Activated naive CD4-positive, alpha-beta T cell treated with anti-CD3 and anti-CD28 coated beads, Interleukin-2, amount 50 U/mL, for 24 hours (primary cell): ENCODE data around the gene GINS1.

Experiments used
- H3K27ac Mint-ChIP-seq: one replicate; pipeline ENCODE4 v1.8.0; 2021; ENCODE audit warnings: mild to moderate bottlenecking, mixed read lengths
- H3K27me3 Mint-ChIP-seq: one replicate; pipeline ENCODE4 v1.8.0; 2021; ENCODE audit warnings: mixed read lengths
- H3K36me3 Mint-ChIP-seq: one replicate; pipeline ENCODE4 v1.8.0; 2021; ENCODE audit warnings: mixed read lengths
- H3K4me1 Mint-ChIP-seq: one replicate; pipeline ENCODE4 v1.8.0; 2021; ENCODE audit warnings: mixed read lengths
- H3K4me3 Mint-ChIP-seq: one replicate; pipeline ENCODE4 v1.8.0; 2021; ENCODE audit warnings: mild to moderate bottlenecking, mixed read lengths
- H3K9me3 Mint-ChIP-seq: one replicate; pipeline ENCODE4 v1.8.0; 2021; ENCODE audit warnings: mixed read lengths

The GINS1 gene

DNA sequence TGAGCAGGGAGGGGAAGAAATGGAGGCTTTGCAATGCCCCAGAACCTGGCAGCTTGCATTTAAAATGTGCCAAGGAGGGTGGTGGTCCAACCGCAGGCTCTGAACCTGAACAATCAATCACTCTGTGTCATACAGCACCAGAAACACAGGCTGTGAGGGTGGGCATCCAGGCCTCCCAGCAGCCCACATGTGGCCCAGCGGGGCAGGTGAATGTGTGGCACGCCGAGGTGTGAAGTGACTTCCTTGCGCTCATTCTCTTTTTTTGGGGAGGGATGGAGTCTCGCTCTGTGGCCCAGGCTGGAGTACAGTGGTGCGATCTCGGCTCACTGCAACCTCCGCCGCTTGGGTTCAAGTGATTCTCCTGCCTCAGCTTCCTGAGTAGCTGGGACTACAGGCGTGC, 80.5 kb downstream of the GINS1 start:
- Mint-ChIP-seq H3K4me1 (peaks cover 30% of the 10 kb centered on the region), H3K27me3 (no peaks in the 10 kb centered on the region), H3K9me3 (no peaks in the 10 kb centered on the region), H3K27ac (no peak overlapping the region), H3K36me3 (no peaks in the 10 kb centered on the region), H3K4me3 (no peak overlapping the region)

DNA sequence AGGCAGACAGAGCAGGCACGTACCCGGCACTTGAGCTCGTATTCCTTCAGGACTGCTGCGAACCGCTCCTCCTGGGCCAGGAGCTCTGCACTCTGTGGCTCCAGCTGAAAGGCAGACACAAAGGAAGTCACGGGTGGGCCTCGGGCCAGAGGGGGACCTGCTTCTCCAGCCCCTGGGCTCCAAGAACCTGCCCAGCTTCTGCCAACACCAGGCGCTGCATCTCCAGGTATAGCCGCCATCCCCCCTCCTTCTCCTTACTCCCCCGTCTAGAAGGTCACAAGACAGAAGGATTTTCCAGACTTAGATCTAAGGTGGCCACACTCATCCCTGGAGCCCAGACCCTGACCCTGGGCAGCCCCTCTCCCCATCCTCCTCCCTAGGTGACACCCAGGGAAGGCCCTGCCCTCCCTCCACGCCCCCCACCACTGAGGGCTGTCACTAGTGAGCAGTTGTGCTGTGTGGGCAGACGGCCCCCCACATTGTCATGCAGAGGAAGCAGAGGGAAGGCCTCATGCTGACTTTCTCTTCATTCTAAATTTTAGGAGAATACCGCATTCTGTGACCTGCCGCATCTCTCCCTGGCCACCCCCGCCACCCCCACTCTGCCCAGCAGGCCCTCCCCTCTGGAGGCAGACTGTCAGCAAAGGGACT, 81.9 kb downstream of the GINS1 start:
- Mint-ChIP-seq H3K27me3 (no peaks in the 10 kb centered on the region), H3K4me3 (no peak overlapping the region), H3K4me1 (peaks cover 23% of the 10 kb centered on the region), H3K36me3 (no peaks in the 10 kb centered on the region), H3K27ac (no peak overlapping the region), H3K9me3 (no peaks in the 10 kb centered on the region)

DNA sequence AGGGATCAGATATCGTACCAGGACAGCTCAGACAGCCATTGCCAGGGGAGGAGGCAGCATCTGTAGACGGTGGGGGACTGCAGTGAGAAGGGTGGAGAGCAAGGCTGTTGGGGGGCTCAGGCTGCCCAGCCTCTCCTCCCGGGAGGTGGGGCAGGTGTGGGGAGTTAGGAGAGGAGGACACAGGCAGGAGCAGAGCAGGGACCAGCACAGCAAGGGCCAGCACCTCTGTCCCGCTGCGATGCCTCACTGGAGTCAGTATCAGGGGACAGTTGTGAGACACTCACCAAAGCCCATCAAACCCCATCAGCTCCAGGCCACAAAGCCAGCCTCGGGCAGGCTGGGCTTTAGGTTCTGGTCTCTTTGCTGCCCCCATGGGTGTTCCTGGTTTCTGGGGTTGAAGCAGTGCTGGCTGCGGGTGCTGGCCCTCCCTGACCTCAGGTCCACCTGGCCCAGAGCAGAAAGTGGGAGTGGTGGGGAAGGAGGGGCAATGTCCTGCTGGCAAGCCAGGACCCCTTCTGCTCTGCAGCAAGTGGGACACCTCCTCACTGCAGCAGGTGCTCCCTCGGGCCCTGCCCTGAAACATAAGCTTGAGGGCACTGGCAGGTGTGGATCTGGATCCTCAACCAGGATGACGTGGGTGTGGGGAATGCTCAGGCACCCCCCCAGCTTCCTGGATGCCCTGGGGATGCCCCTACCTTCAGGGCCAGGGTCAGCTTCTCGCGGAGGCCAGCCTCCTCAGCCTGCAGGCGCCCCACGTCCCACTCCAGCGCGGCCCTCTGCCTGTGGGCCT, 83.4 kb downstream of the GINS1 start:
- no peaks in the 10 kb centered on the region for H3K27me3 Mint-ChIP-seq
- no peak overlapping the region for H3K4me3 Mint-ChIP-seq
- peaks cover 9% of the 10 kb centered on the region for H3K4me1 Mint-ChIP-seq
- H3K27ac Mint-ChIP-seq, result no peak overlapping the region
- no peaks in the 10 kb centered on the region for H3K9me3 Mint-ChIP-seq
- H3K36me3 Mint-ChIP-seq, result no peaks in the 10 kb centered on the region

DNA sequence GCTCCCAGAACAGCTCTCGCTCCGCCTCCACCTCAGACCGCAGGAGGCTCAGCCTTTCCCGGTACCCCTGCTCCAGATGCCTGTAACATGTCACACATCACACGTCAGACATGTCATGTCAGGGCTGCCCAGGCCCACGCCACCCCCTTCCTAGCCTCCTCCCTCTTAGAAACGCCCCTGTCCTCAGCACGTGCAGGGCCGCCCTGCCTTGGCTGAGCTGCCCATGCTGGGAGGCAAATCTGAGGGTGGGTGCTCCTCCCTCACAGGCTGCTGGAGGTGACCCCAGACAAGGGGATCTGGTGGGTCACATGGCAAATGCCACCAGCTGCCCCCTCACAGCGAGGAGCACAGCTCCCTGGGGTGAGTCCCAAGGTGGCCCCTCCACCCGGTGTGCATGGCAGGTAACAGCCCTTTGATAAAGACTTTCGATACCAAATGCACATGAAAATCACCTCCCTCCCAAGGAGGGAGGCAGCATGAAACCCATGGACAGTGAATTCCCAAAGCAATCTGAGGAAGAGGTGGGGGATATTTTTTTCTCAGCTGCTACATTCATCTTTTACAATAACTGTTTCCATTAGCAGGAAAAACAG, 84.1 kb downstream of the GINS1 start:
- Mint-ChIP-seq H3K36me3 (no peaks in the 10 kb centered on the region), H3K27ac (no peak overlapping the region), H3K27me3 (no peaks in the 10 kb centered on the region), H3K9me3 (no peaks in the 10 kb centered on the region), H3K4me1 (peaks cover 2% of the 10 kb centered on the region), H3K4me3 (no peak overlapping the region)

DNA sequence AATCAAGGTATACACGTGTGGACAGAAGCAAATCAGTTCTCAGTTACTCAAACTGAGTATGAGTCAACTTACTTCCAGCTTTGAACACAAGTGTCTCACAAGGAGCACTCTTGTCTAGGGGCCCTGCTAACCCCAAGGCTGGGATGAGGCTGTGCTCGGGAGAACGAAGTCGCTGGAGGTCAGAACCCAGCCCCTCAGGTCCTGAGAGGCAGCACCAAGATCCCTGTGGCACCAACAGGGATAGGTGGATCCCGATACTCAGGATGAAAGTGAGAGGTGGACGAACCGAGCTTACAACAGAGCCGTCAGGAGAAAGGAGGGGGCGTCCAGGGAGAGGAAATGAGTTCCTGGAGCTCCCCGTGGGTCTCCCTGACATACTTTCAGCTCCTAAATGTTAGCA, 85.7 kb downstream of the GINS1 start:
- Mint-ChIP-seq H3K4me1 (no peaks in the 10 kb centered on the region), H3K27ac (no peak overlapping the region)

DNA sequence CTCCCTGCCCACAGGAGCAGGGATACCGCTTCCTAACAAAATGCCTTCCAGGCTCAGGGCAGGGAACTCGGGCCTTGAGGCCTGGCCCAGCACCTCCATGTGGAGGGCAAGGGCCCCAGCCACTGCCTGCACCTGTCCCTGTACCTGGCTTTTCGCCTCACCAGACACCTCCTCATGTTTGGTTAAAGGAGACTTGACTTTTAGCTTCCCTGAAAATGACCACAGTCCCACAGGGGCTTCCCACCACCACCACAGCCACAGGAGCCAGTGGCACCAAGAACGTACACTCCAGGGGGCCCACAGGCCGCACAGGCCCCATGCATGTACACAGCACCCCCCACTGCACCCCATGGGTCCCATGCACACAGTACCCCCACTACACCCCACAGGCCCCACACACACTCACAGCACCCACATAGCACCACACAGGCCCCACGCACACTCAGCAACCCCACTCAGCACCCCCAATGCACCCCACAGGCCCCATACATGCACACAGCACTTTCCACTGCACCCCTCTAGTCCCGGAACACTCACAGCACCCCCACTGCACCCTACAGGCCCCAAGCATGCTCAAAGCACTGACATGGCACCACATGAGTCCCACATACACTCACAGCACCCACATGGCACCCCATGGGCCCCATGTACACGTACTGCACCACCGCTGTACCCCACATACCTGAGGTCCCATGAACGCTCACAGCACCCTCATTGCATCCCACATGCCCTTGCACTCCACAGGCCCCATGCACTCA, 86.5 kb downstream of the GINS1 start:
- no peaks in the 10 kb centered on the region for H3K4me1 Mint-ChIP-seq
- H3K27me3 Mint-ChIP-seq, result no peaks in the 10 kb centered on the region
- H3K4me3 Mint-ChIP-seq, result no peak overlapping the region
- H3K36me3 Mint-ChIP-seq, result no peaks in the 10 kb centered on the region
- no peaks in the 10 kb centered on the region for H3K9me3 Mint-ChIP-seq
- no peak overlapping the region for H3K27ac Mint-ChIP-seq

More for the DNA sequence above, 85.7 kb downstream of the GINS1 start:
- H3K36me3 Mint-ChIP-seq, result no peaks in the 10 kb centered on the region
- no peaks in the 10 kb centered on the region for H3K27me3 Mint-ChIP-seq
- no peak overlapping the region for H3K4me3 Mint-ChIP-seq
- no peaks in the 10 kb centered on the region for H3K9me3 Mint-ChIP-seq

DNA sequence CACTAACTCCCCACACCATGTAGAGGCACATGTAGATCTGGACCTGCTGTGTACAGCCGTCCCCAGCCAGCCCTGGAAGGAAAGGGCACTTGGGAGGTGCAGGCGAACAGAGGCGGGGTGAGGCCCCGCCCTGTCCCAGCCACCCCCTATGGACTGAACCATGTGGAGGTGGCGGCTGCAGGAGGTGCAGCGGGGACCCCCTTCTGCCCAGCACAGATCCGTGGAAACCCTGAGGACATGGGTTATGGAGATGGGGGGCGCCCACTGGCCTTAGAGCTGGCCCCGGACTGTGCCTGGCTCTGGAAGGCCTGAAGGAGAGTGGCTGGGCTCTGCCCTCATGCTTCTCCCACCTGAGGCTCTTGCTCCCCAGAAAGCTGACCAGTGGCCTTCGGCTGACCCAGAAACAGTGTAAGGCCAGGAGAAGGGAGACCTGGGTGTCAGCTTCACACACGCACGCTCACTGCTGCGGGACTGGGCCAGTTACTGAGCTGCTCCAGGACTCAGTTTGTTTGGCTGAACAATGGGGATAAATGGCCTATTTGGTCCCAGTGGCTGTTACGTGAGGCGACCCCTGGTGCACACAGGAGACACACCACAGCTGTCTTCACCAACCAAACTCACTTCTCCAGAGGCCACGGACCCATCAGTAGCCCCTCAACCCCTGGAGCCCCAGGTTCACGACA, 87.2 kb downstream of the GINS1 start:
- Mint-ChIP-seq H3K27ac (no peak overlapping the region), H3K36me3 (no peaks in the 10 kb centered on the region), H3K4me3 (no peak overlapping the region), H3K27me3 (no peaks in the 10 kb centered on the region), H3K4me1 (no peaks in the 10 kb centered on the region), H3K9me3 (no peaks in the 10 kb centered on the region)

DNA sequence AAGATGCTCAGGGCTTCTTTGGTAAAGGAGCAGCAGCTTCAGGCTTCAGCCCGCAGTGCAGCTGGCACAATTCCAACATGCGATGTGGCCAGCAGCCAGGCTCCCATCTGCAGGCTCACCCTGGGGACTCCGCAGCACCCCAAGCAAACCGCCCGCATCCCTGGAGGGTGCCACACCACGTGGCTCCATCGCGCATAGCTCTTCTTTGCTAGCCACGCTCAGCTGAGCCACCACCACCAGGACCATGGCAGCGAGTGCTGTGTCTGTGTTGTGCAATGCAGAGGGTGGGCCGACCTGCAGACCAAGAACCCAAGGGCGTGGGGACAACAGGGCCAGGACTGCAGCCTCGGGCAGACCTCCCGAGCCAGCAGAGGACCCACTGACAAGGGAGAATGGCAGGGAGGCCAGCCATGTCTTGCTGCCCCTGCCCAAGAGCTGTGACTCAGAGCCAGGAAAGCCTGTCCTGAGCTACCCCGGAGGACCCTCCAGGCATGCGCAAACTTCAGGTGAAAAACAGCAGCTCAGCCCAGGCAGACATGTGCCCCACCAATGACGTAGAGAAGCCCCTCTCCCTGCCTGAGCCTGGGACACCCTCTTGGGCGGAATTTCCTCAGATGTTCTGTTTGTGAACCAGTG, 87.8 kb downstream of the GINS1 start:
- no peak overlapping the region for H3K4me3 Mint-ChIP-seq
- no peaks in the 10 kb centered on the region for H3K9me3 Mint-ChIP-seq
- no peak overlapping the region for H3K27ac Mint-ChIP-seq
- H3K36me3 Mint-ChIP-seq, result no peaks in the 10 kb centered on the region
- no peaks in the 10 kb centered on the region for H3K4me1 Mint-ChIP-seq
- no peaks in the 10 kb centered on the region for H3K27me3 Mint-ChIP-seq

DNA sequence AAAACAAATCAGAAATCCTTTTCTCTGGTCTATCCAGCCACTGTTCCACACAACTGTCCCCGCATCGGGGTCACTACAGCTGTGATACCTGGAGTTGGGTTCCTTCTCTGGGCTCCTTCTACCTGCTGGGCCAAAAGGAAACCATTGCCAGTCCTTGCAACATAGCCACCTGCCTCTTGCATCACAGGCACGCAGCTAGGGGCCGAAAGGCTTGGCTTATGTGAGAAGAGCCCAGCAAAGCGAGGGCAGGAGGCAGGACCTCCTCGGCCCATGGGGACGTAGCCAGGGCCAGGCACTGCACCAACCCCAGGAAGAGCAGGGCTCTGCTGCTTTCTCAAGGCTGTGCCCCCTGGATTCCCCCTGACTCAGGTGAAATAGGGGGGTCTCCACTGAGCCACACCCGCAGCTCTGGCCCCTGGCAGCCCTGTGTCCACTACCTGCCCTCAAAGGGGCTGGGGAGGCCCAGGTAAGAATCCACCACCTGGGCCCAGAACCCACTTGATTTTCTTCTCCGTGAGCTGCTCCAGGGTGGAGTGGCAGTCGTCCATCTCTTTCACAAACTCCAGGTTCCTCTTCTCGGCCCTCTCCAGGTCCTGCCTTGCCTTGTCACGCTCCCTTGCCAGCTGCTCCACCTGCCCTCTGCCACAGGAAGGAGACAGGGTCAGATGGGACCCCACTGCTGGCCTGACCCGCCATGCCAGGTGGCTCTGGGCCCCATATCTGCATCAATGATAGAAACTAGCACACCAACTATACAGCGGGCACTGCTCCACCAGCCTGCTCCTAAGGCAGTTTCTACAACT, 88.9 kb downstream of the GINS1 start:
- Mint-ChIP-seq H3K4me1 (no peaks in the 10 kb centered on the region), H3K9me3 (no peaks in the 10 kb centered on the region), H3K36me3 (no peaks in the 10 kb centered on the region), H3K27me3 (no peaks in the 10 kb centered on the region), H3K4me3 (no peak overlapping the region), H3K27ac (no peak overlapping the region)

DNA sequence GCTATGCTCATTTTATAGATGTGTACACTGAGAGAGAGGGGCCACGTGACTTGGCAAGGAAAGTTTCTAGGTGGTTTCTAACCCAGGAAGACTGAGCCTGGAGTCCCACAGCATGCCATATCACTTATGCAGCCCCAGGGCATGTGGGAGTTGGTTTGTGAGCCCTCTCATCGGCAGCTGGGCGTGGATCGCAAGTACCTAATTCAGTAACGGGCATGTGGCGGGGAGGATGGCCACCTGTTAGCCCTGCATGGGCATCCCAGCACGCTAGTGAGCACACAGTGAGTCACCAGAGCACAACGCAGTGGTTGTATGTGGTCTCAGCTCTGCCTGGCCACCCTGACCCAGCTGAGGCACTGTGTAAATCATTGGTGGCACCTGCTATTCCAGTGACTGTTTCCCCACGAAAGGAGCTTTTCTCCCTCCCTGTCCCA, 89.5 kb downstream of the GINS1 start:
- Mint-ChIP-seq H3K4me3 (no peak overlapping the region), H3K4me1 (no peaks in the 10 kb centered on the region), H3K27me3 (no peaks in the 10 kb centered on the region), H3K27ac (no peak overlapping the region), H3K36me3 (no peaks in the 10 kb centered on the region), H3K9me3 (no peaks in the 10 kb centered on the region)

DNA sequence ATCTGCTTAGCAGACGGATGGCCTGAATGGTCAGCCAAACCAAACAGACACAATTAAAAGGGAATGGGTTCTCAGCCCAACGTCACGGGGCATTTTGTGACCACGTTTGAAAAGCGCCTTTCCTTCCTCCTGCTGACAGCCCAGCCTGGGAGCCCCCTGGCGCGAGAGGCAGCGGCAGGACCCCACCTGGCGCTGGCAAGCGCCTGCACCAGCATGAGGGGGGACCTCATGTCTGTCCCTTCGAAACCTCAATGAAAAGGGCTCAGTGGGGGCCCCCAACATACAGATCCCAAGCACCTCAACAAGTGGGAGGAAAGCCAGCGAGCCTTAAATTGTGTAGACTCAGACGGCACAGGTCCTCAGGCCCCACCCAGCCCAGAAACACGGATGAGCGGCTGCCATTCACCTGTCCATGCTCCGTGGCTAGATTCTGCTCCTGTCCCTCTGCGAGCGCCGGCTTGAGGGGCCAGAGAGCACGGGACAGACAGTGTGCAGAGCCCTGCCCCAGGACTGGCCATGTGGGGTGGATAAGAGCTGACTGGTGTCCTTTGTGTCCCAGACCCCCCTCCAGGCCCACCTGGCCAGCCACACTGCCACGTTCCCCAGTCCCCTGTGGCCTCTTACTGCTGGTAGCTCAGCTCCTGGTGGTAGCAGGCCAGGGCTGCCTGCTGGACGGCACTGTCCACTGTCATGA, 90.3 kb downstream of the GINS1 start:
- Mint-ChIP-seq H3K27me3 (no peaks in the 10 kb centered on the region), H3K36me3 (no peaks in the 10 kb centered on the region), H3K27ac (no peak overlapping the region), H3K4me1 (no peaks in the 10 kb centered on the region), H3K4me3 (no peak overlapping the region), H3K9me3 (no peaks in the 10 kb centered on the region)
